ENCODE results near the gene WDR64. TPM values are rescaled to one million over a fixed set of nuclear protein-coding genes. Genes with fewer than 3 reads are reported as not detected.

The WDR64 gene
- total RNA-seq, 1 donor from 2014 or later: not detected

- no peak for ATAC-seq
- H3K27ac ChIP-seq: no peak overlapping the region
- H3K36me3 ChIP-seq: no peaks in the 10 kb centered on the region
- H3K9me3 ChIP-seq: no peaks in the 10 kb centered on the region
- no peak for TF ChIP-seq CTCF (IDR thresholded peaks at IDR 0.05)
- DNase-seq: no peak
- no peaks in the 10 kb centered on the region for H3K4me1 ChIP-seq
- intact Hi-C loops (cut with DNase I): no loop called here
- H3K4me3 ChIP-seq: no peak overlapping the region
- peaks cover 4% of the 10 kb centered on the region for H3K27me3 ChIP-seq (ENCODE audit: low read depth)
These were observed 68.9 kb downstream of the WDR64 start for GRCh38 chr1:241721011-241721410.

GRCh38 chr1:241722947-241723346 lies 70.9 kb downstream of the WDR64 start:
- Histone ChIP-seq H3K36me3 (no peaks in the 10 kb centered on the region), H3K4me3 (no peak overlapping the region), H3K9me3 (no peaks in the 10 kb centered on the region), H3K4me1 (no peaks in the 10 kb centered on the region), H3K27me3 (ENCODE audit: low read depth) (no peaks in the 10 kb centered on the region), H3K27ac (no peak overlapping the region)
- DNase-seq (no peak), ATAC-seq (no peak)
- intact Hi-C loops (cut with DNase I): no loop called here
- no peak for TF ChIP-seq CTCF (IDR thresholded peaks at IDR 0.05)

GRCh38 chr1:241724741-241725356 lies 72.8 kb downstream of the WDR64 start:
- intact Hi-C loops (cut with DNase I): no loop called here
- ATAC-seq (no peak), DNase-seq (no peak)
- no peaks in the 10 kb centered on the region for H3K4me1 ChIP-seq
- H3K27ac ChIP-seq: no peak overlapping the region
- H3K36me3 ChIP-seq: no peaks in the 10 kb centered on the region
- no peak for TF ChIP-seq CTCF (IDR thresholded peaks at IDR 0.05)
- no peak overlapping the region for H3K4me3 ChIP-seq
- no peaks in the 10 kb centered on the region for H3K9me3 ChIP-seq
- no peaks in the 10 kb centered on the region for H3K27me3 ChIP-seq (ENCODE audit: low read depth)

GRCh38 chr1:241730031-241730430 lies 78.0 kb downstream of the WDR64 start:
- DNase-seq: no peak
- H3K4me3 ChIP-seq: no peak overlapping the region
- no peaks in the 10 kb centered on the region for H3K36me3 ChIP-seq
- no peak for TF ChIP-seq CTCF (IDR thresholded peaks at IDR 0.05)
- intact Hi-C loops (cut with DNase I): no loop called here
- H3K27ac ChIP-seq: no peak overlapping the region
- H3K27me3 ChIP-seq (ENCODE audit: low read depth): no peaks in the 10 kb centered on the region
- no peaks in the 10 kb centered on the region for H3K9me3 ChIP-seq
- H3K4me1 ChIP-seq: no peaks in the 10 kb centered on the region
- no peak for ATAC-seq

- Histone ChIP-seq H3K27me3 (ENCODE audit: low read depth) (no peaks in the 10 kb centered on the region), H3K36me3 (no peaks in the 10 kb centered on the region), H3K27ac (no peak overlapping the region), H3K4me3 (no peak overlapping the region), H3K9me3 (no peaks in the 10 kb centered on the region), H3K4me1 (no peaks in the 10 kb centered on the region)
- DNase-seq (no peak), ATAC-seq (no peak)
- intact Hi-C loops (cut with DNase I): no loop called here
- TF ChIP-seq CTCF (IDR thresholded peaks at IDR 0.05): no peak
These were observed 81.8 kb downstream of the WDR64 start for GRCh38 chr1:241733899-241734298.

Measured in lower lobe of right lung (tissue), 2 donors.